Esophagus squamous epithelium (tissue), 5 donors: ENCODE data around the gene METTL21A. TPM values are rescaled to one million over a fixed set of nuclear protein-coding genes. Genes with fewer than 3 reads are reported as not detected.

Experiments used
- DNase-seq: peaks from one replicate; lab custom pipeline; 2025; lab: John Stamatoyannopoulos, UW
- H3K27ac ChIP-seq, 4 donors: fragments of 200-600 bp; sonication (generic); one replicate each; pipeline ENCODE4 v1.5.1; 2016 to 2019; ENCODE audit warnings: mild to moderate bottlenecking in 1 of 4
- H3K27me3 ChIP-seq, 4 donors: fragments of 200-600 bp; sonication (generic); 1 replicate in 3 of 4; 2 replicates in 1 of 4; pipeline versions ENCODE4 v1.5.1 to v1.6.0; 2017 to 2021; ENCODE audit warnings: antibody characterized with exemption in 1 of 4
- H3K36me3 ChIP-seq, 3 donors: fragments of 200-600 bp; sonication (generic); one replicate each; pipeline ENCODE4 v1.5.1; 2016 to 2019
- H3K4me1 ChIP-seq, 3 donors: fragments of 200-600 bp; sonication (generic); one replicate each; pipeline ENCODE4 v1.5.1; 2017 to 2019
- H3K4me3 ChIP-seq, 4 donors: fragments of 200-600 bp; sonication (generic); 1 replicate in 3 of 4; 2 replicates in 1 of 4; pipeline ENCODE4 v1.5.1; 2016 to 2019; ENCODE audit warnings: mild to moderate bottlenecking in 2 of 4, moderate library complexity in 1 of 4
- H3K9me3 ChIP-seq, 3 donors: fragments of 200-600 bp; sonication (generic); one replicate each; pipeline ENCODE4 v1.5.1; 2016 to 2019
- CTCF ChIP-seq, 6 experiments: fragments of 450-650 bp in 4 of 6; fragments of 200-600 bp in 2 of 6; sonication (generic) in 2 of 6; IDR thresholded peaks; one replicate each; pipeline ENCODE4 v1.5.1; 2016 to 2019; ENCODE audit warnings: antibody characterized with exemption in 6 of 6, mild to moderate bottlenecking in 4 of 6, moderate library complexity in 4 of 6
- POLR2A ChIP-seq, 4 donors: fragments of 450-650 bp; IDR thresholded peaks; one replicate each; pipeline ENCODE4 v1.6.1; 2017; ENCODE audit warnings: antibody characterized with exemption in 4 of 4, mild to moderate bottlenecking in 4 of 4, moderate library complexity in 3 of 4
- WGBS, 2 donors: methylation state at CpG; one replicate each; pipeline ENCODE4 v1.1.5; 2018; 5-methylcytosine and 5-hydroxymethylcytosine counted together
- intact Hi-C: fragments of 100-400 bp; cut with DNase I; formaldehyde crosslinking; loops from one replicate; pipeline ENCODE4 v1.15.0; 2022
- total RNA-seq, 4 donors: library from RNA; depleted of rRNA; stranded (reverse); fragments of >200 nt; gene quantifications; one replicate each; pipeline ENCODE4 v1.1.0, GENCODE V29; 2016
- donor health status: DM: yes; HTN: yes; CAD: no.

METTL21A gene
- total RNA-seq, 4 donors from 2014 or later: 7.1 to 35.8 (median 10.4) TPM

GRCh38 chr2:207629553-207629952 is 4.4 kb upstream of the METTL21A start:
- 36 to 40% methylated on average over 1 of the region's 1 CpG for WGBS, 2 donors
- intact Hi-C loops: loop anchor here (10.0 kb wide), 1 partner anchor 475 kb away; no protein-coding TSS in a partner anchor
- no peak overlapping the region for H3K27ac ChIP-seq

GRCh38 chr2:207624185-207625013 is 795 bp downstream of the METTL21A start:
- no peaks in the 10 kb centered on the region for H3K27me3 ChIP-seq
- H3K9me3 ChIP-seq: no peaks in the 10 kb centered on the region
- peaks cover 0 to 23% (median 5%) of the 10 kb centered on the region in 3 donors for H3K36me3 ChIP-seq
- intact Hi-C loops: loop anchor here (10.0 kb wide), 1 partner anchor 470 kb away; no protein-coding TSS in a partner anchor
- peak overlapping the region; percentile 79 to 93 (median 86) for H3K4me3 ChIP-seq
- TF ChIP-seq POLR2A (IDR thresholded peaks at IDR 0.05) (peak in 2 of 4 donors; percentile 54 to 68), CTCF (IDR thresholded peaks at IDR 0.05) (no peak)
- peak overlapping the region; percentile 93 to 97 (median 95) for H3K27ac ChIP-seq
- no peak for DNase-seq
- H3K4me1 ChIP-seq: peaks cover 13 to 39% (median 19%) of the 10 kb centered on the region in 3 donors
- WGBS, 2 donors: 0 to 1% methylated on average over 23 to 33 of the region's 47 CpGs

More at GRCh38 chr2:207629553-207629952, 4.4 kb upstream of the METTL21A start:
- Histone ChIP-seq H3K4me3 (no peak overlapping the region), H3K9me3 (no peaks in the 10 kb centered on the region), H3K36me3 (no peaks in the 10 kb centered on the region), H3K27me3 (no peaks in the 10 kb centered on the region), H3K4me1 (peaks cover 7 to 51% (median 10%) of the 10 kb centered on the region in 3 donors)
- TF ChIP-seq POLR2A (IDR thresholded peaks at IDR 0.05): no peak
- TF ChIP-seq CTCF (IDR thresholded peaks at IDR 0.05): no peak
- no peak for DNase-seq

GRCh38 chr2:207621501-207622039 is 3.6 kb downstream of the METTL21A start:
- TF ChIP-seq CTCF (IDR thresholded peaks at IDR 0.05) (no peak), POLR2A (IDR thresholded peaks at IDR 0.05) (no peak)
- no peak overlapping the region for H3K27ac ChIP-seq
- H3K4me3 ChIP-seq: no peak overlapping the region
- H3K9me3 ChIP-seq: no peaks in the 10 kb centered on the region
- WGBS, 2 donors: 84 to 85% methylated on average over 10 of the region's 10 CpGs
- H3K4me1 ChIP-seq: peaks cover 11 to 42% (median 19%) of the 10 kb centered on the region in 3 donors
- intact Hi-C loops: loop anchor here (10.0 kb wide), 1 partner anchor 467 kb away; no protein-coding TSS in a partner anchor
- peaks cover 0 to 43% (median 5%) of the 10 kb centered on the region in 3 donors for H3K36me3 ChIP-seq
- no peak for DNase-seq
- H3K27me3 ChIP-seq: no peaks in the 10 kb centered on the region

- WGBS, 2 donors: 53 to 67% methylated on average over 4 of the region's 4 CpGs
- no peaks in the 10 kb centered on the region for H3K9me3 ChIP-seq
- peaks cover 6 to 33% (median 13%) of the 10 kb centered on the region in 3 donors for H3K4me1 ChIP-seq
- DNase-seq: no peak
- TF ChIP-seq POLR2A (IDR thresholded peaks at IDR 0.05) (no peak), CTCF (IDR thresholded peaks at IDR 0.05) (no peak)
- H3K4me3 ChIP-seq: no peak overlapping the region
- intact Hi-C loops: loop anchor here (10.0 kb wide), 1 partner anchor 465 kb away; no protein-coding TSS in a partner anchor
- H3K27me3 ChIP-seq: no peaks in the 10 kb centered on the region
- H3K27ac ChIP-seq: no peak overlapping the region
- H3K36me3 ChIP-seq: peaks cover 0 to 57% (median 5%) of the 10 kb centered on the region in 3 donors
Measured at GRCh38 chr2:207619764-207620203, 5.4 kb downstream of the METTL21A start.
